Panc1 (cell line): ENCODE data around the gene CENPP. TPM values are rescaled to one million over a fixed set of nuclear protein-coding genes. Genes with fewer than 3 reads are reported as not detected.

Source experiments
- ATAC-seq: fragments of 200-7000 bp; cut with Tn5 transposase; 2 replicates; pipeline ENCODE4 v1.9.1; 2020; ENCODE audit warnings: mild to moderate bottlenecking, moderate library complexity
- BruUV-seq: library from RNA; stranded (reverse); fragments of 400-500 nt; replicated peaks from 2 replicates; lab custom pipeline; 2021; lab: Mats Ljungman, UMichigan
- CTCF ChIA-PET: fragments of 300-600 bp; sonication (Branson Sonifier 250); formaldehyde crosslinking; loops from one replicate; lab custom pipeline; 2022; ENCODE audit warnings: antibody characterized with exemption; lab: Charles Lee
- POLR2A ChIA-PET: fragments of 300-600 bp; sonication (Branson Sonifier 250); formaldehyde crosslinking; loops from one replicate; lab custom pipeline; 2022; ENCODE audit warnings: antibody characterized with exemption; lab: Charles Lee
- DNase-seq: peaks from one replicate; pipeline ENCODE4 v3.0.0-alpha.2; 2010; ENCODE audit warnings: low read depth, low spot score
- H3K27ac ChIP-seq: 2 replicates; pipeline ENCODE4 v1.5.1; 2011; ENCODE audit warnings: mild to moderate bottlenecking, low read length, inconsistent platforms
- H3K27me3 ChIP-seq: fragments of 200-500 bp; sonication (Bioruptor generic); 2 replicates; pipeline ENCODE4 v1.6.0; 2014; ENCODE audit warnings: low read length, inconsistent platforms; ENCODE audit not compliant: control insufficient read depth, insufficient read depth
- H3K36me3 ChIP-seq: fragments of 200-500 bp; sonication (Bioruptor generic); 2 replicates; pipeline ENCODE4 v1.5.1; 2014; ENCODE audit warnings: inconsistent platforms, mild to moderate bottlenecking, low read length, moderate library complexity; ENCODE audit not compliant: control insufficient read depth, insufficient read depth
- H3K4me1 ChIP-seq: 2 replicates; pipeline ENCODE4 v1.5.1; 2011; ENCODE audit warnings: inconsistent platforms, mild to moderate bottlenecking, low read length, moderate library complexity; ENCODE audit not compliant: control insufficient read depth, insufficient read depth
- H3K4me3 ChIP-seq, 2 experiments: 2 replicates each; pipeline ENCODE4 v1.5.1; 2011 to 2012; ENCODE audit warnings: low read depth in 2 of 2, low read length in 2 of 2, mild to moderate bottlenecking in 2 of 2, inconsistent platforms in 1 of 2, moderate library complexity in 1 of 2
- H3K9me3 ChIP-seq: fragments of 200-500 bp; sonication (Bioruptor generic); 2 replicates; pipeline ENCODE4 v1.5.1; 2014; ENCODE audit warnings: low read depth, mild to moderate bottlenecking, inconsistent platforms, low read length, moderate library complexity; ENCODE audit not compliant: control insufficient read depth, insufficient read depth
- CTCF ChIP-seq: fragments of 450-650 bp; IDR thresholded peaks from 2 replicates; pipeline ENCODE4 v1.5.1; 2017; ENCODE audit warnings: mild to moderate bottlenecking
- POLR2AphosphoS5 ChIP-seq: IDR thresholded peaks from 2 replicates; pipeline ENCODE4 v1.6.1; 2012; ENCODE audit warnings: mild to moderate bottlenecking, low read depth, low read length, moderate library complexity
- SIN3A ChIP-seq: IDR thresholded peaks from 2 replicates; pipeline ENCODE4 v1.6.1; 2012; ENCODE audit warnings: low read depth, mild to moderate bottlenecking, low read length, moderate library complexity, borderline replicate concordance; ENCODE audit not compliant: insufficient read depth
- TCF7L2 ChIP-seq: IDR thresholded peaks from 2 replicates; pipeline ENCODE4 v1.6.1; 2011; ENCODE audit warnings: mild to moderate bottlenecking, low read depth, low read length, inconsistent platforms
- in situ Hi-C: cut with HindIII; loops from 2 replicates; pipeline ENCODE4 v1.10.0; 2016; ENCODE audit warnings: low sequenced_read_pairs, low pct_unique_long_range_greater_than_20kb
- intact Hi-C: fragments of 100-400 bp; cut with micrococcal nuclease; formaldehyde crosslinking; loops from one replicate; pipeline ENCODE4 v1.10.0; 2022; ENCODE audit not compliant: unreplicated experiment
- total RNA-seq: library from RNA; stranded (reverse); gene quantifications from one replicate; pipeline ENCODE4 v1.2.1, GENCODE V29; 2021; ENCODE audit not compliant: unreplicated experiment
- TF ChIP-seq, protein P1 (sequence below), 2 experiments: IDR thresholded peaks; 2 replicates each; pipeline ENCODE4 v1.6.1; 2011 to 2012; ENCODE audit warnings: low read depth in 2 of 2, control low read depth in 1 of 2, low read length in 1 of 2, mild to moderate bottlenecking in 1 of 2, moderate library complexity in 1 of 2; ENCODE audit not compliant: insufficient read depth in 1 of 2

Gene CENPP
- total RNA-seq, 1 experiment from 2014 or later, result 6.7 TPM

DNA sequence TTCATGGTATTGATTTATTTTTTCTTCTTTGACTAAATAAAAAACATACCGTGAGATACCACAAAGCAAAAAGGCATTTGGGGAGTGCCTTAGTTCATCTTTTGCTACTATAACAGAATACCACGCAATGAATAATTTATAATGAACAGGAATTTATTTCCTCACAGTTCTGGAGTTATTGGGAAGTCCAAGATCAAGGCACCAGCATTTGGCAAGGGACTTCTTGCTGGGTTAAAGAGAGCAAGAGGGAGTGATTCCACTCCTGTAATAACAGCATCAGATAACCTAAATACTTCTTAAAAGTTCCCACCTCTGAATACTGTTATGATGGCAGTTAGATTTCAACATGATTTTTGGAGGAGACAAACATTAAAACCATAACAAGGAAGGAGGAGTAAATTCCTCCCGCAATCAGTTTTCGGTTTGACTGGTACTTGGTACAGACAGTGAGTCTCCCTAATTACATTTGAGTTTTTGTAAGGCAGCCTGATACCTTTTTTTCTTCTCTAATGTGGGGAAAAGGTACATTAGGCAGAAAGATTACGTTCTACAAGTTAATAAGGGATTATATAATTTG is 107.3 kb downstream of the CENPP start:
- H3K36me3 ChIP-seq, result no peaks in the 10 kb centered on the region
- H3K27me3 ChIP-seq, result no peaks in the 10 kb centered on the region
- in situ Hi-C loops, result no loop called here
- TF ChIP-seq POLR2AphosphoS5, result no peak
- TF ChIP-seq TCF7L2, result no peak
- TF ChIP-seq CTCF, result no peak
- TF ChIP-seq, protein P1, sequence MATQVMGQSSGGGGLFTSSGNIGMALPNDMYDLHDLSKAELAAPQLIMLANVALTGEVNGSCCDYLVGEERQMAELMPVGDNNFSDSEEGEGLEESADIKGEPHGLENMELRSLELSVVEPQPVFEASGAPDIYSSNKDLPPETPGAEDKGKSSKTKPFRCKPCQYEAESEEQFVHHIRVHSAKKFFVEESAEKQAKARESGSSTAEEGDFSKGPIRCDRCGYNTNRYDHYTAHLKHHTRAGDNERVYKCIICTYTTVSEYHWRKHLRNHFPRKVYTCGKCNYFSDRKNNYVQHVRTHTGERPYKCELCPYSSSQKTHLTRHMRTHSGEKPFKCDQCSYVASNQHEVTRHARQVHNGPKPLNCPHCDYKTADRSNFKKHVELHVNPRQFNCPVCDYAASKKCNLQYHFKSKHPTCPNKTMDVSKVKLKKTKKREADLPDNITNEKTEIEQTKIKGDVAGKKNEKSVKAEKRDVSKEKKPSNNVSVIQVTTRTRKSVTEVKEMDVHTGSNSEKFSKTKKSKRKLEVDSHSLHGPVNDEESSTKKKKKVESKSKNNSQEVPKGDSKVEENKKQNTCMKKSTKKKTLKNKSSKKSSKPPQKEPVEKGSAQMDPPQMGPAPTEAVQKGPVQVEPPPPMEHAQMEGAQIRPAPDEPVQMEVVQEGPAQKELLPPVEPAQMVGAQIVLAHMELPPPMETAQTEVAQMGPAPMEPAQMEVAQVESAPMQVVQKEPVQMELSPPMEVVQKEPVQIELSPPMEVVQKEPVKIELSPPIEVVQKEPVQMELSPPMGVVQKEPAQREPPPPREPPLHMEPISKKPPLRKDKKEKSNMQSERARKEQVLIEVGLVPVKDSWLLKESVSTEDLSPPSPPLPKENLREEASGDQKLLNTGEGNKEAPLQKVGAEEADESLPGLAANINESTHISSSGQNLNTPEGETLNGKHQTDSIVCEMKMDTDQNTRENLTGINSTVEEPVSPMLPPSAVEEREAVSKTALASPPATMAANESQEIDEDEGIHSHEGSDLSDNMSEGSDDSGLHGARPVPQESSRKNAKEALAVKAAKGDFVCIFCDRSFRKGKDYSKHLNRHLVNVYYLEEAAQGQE (IDR thresholded peaks at IDR 0.05; ENCODE audit: insufficient read depth in 1 of 2, low read depth in 2 of 2, low read length in 1 of 2), result no peak
- TF ChIP-seq SIN3A, result no peak
- no peaks in the 10 kb centered on the region for H3K4me1 ChIP-seq
- no peak for DNase-seq
- no peak for ATAC-seq
- intact Hi-C loops, result no loop called here
- H3K4me3 ChIP-seq, result no peak overlapping the region
- H3K27ac ChIP-seq, result no peak overlapping the region
- BruUV-seq, result no TSS peak
- no peaks in the 10 kb centered on the region for H3K9me3 ChIP-seq
- ChIA-PET POLR2A (no interaction called here), CTCF (no interaction called here)

DNA sequence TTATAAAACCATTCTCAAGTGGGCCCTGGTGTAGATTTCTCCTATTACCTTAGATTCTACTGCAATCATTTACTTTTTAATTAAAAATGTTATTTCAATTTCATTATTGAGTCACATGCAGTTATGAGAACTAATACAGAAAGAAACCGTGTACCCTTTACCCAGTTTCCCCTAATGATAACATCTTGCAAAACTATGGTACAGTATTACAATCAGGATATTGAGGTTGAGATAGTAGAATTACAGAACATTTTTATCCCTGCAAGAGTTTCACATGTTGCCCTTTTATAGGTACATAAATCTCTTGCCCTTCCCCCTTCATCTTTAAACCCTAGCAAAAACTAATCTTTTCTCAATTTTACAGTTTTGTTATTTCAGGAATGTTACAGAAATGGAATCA is 109.5 kb downstream of the CENPP start:
- in situ Hi-C loops, result no loop called here
- no peak for TF ChIP-seq SIN3A
- no peak for TF ChIP-seq POLR2AphosphoS5
- no peak for TF ChIP-seq CTCF
- TF ChIP-seq, protein P1 (IDR thresholded peaks at IDR 0.05; ENCODE audit: insufficient read depth in 1 of 2, low read depth in 2 of 2, low read length in 1 of 2), result no peak
- no peak for TF ChIP-seq TCF7L2
- H3K4me3 ChIP-seq, result no peak overlapping the region
- ATAC-seq (no peak), DNase-seq (no peak)
- H3K27me3 ChIP-seq, result no peaks in the 10 kb centered on the region
- no peak overlapping the region for H3K27ac ChIP-seq
- BruUV-seq, result no TSS peak
- H3K4me1 ChIP-seq, result no peaks in the 10 kb centered on the region
- ChIA-PET POLR2A (no interaction called here), CTCF (no interaction called here)
- no peaks in the 10 kb centered on the region for H3K9me3 ChIP-seq
- intact Hi-C loops, result no loop called here
- H3K36me3 ChIP-seq, result no peaks in the 10 kb centered on the region
